DMS79 (cell line): ENCODE measurements around the gene EFHD2.
"Not testable (repeated sequence)": the region's sequence is repeated elsewhere in the genome, so short reads cannot be mapped to it uniquely, and the experiment has no call there.

Experiments
- DNase-seq: peaks from one replicate; lab custom pipeline; 2025; lab: John Stamatoyannopoulos, UW

Gene EFHD2

GRCh38 chr1:15430787-15431570 is 21.3 kb downstream of the EFHD2 start:
- no peak for DNase-seq

- DNase-seq = no peak
These were observed 21.9 kb downstream of the EFHD2 start for GRCh38 chr1:15431571-15431948.

GRCh38 chr1:15432324-15432723 is 22.6 kb downstream of the EFHD2 start:
- no peak for DNase-seq

- DNase-seq = no peak
These were observed 23.8 kb downstream of the EFHD2 start for GRCh38 chr1:15433471-15433870.

GRCh38 chr1:15434739-15435138 is 25.1 kb downstream of the EFHD2 start:
- not testable (repeated sequence) for DNase-seq

GRCh38 chr1:15435239-15436077 is 25.8 kb downstream of the EFHD2 start:
- DNase-seq = no peak

- no peak for DNase-seq
These were observed 27.3 kb downstream of the EFHD2 start for GRCh38 chr1:15436881-15437442.

- no peak for DNase-seq
These were observed 29.6 kb downstream of the EFHD2 start for GRCh38 chr1:15439325-15439724.

- no peak for DNase-seq
These were observed 30.7 kb downstream of the EFHD2 start for GRCh38 chr1:15440357-15440756.

- DNase-seq = no peak
These were observed 31.6 kb downstream of the EFHD2 start for GRCh38 chr1:15441247-15441646.

- no peak for DNase-seq
These were observed 32.4 kb downstream of the EFHD2 start for GRCh38 chr1:15442119-15442518.

- no peak for DNase-seq
These were observed 33.1 kb downstream of the EFHD2 start for GRCh38 chr1:15442759-15443158.

GRCh38 chr1:15443281-15443680 is 33.6 kb downstream of the EFHD2 start:
- no peak for DNase-seq

GRCh38 chr1:15444468-15445389 is 35.0 kb downstream of the EFHD2 start:
- no peak for DNase-seq

- DNase-seq = no peak
These were observed 35.9 kb downstream of the EFHD2 start for GRCh38 chr1:15445390-15446122.

GRCh38 chr1:15446212-15446611 is 36.5 kb downstream of the EFHD2 start:
- no peak for DNase-seq

GRCh38 chr1:15448877-15449462 is 39.3 kb downstream of the EFHD2 start:
- DNase-seq = no peak

- no peak for DNase-seq
These were observed 39.9 kb downstream of the EFHD2 start for GRCh38 chr1:15449567-15449966.

- DNase-seq = no peak
These were observed 41.5 kb downstream of the EFHD2 start for GRCh38 chr1:15451014-15451722.

GRCh38 chr1:15452216-15452615 is 42.5 kb downstream of the EFHD2 start:
- DNase-seq = no peak
